CD14-positive monocyte (primary cell): ENCODE measurements around the gene ABCG5. TPM values are rescaled to one million over a fixed set of nuclear protein-coding genes. Genes with fewer than 3 reads are reported as not detected.

ENCODE experiments used
- DNase-seq, 3 donors: peaks; one replicate each; pipeline ENCODE4 v3.0.0-alpha.2; 2011 to 2022
- H2AFZ ChIP-seq: 2 replicates; pipeline ENCODE4 v1.6.0; 2012; ENCODE audit warnings: mild to moderate bottlenecking, low read depth, low read length, inconsistent platforms; ENCODE audit not compliant: insufficient read depth, poor library complexity, severe bottlenecking
- H3K27ac ChIP-seq, 2 donors: 1 replicate in 1 of 2; 2 replicates in 1 of 2; pipeline ENCODE4 v1.5.1; 2012 to 2013; ENCODE audit warnings: low read length in 2 of 2, control low read depth in 1 of 2, inconsistent platforms in 1 of 2, low read depth in 1 of 2, mild to moderate bottlenecking in 1 of 2
- H3K27me3 ChIP-seq, 2 donors: one replicate each; pipeline versions ENCODE4 v1.6.0 to v1.6.1; 2011 to 2013; ENCODE audit warnings: low read length in 2 of 2; ENCODE audit not compliant: control insufficient read depth in 2 of 2, insufficient read depth in 2 of 2
- H3K36me3 ChIP-seq, 2 donors: replicated peaks in 1 of 2; 1 replicate in 1 of 2; 2 replicates in 1 of 2; pipeline versions ENCODE4 v1.5.1 to v1.6.1; 2012 to 2013; ENCODE audit warnings: low read length in 2 of 2, control low read depth in 1 of 2, inconsistent platforms in 1 of 2, mild to moderate bottlenecking in 1 of 2; ENCODE audit not compliant: insufficient read depth in 2 of 2, control insufficient read depth in 1 of 2
- H3K4me1 ChIP-seq, 2 donors: 1 replicate in 1 of 2; 2 replicates in 1 of 2; pipeline versions ENCODE4 v1.5.1 to v1.6.1; 2012 to 2013; ENCODE audit warnings: low read length in 2 of 2, control low read depth in 1 of 2, inconsistent platforms in 1 of 2, mild to moderate bottlenecking in 1 of 2, moderate library complexity in 1 of 2; ENCODE audit not compliant: insufficient read depth in 2 of 2, control insufficient read depth in 1 of 2
- H3K4me2 ChIP-seq: replicated peaks from 2 replicates; pipeline ENCODE3; 2012; ENCODE audit warnings: low read length, moderate library complexity, mild to moderate bottlenecking; ENCODE audit not compliant: poor library complexity, severe bottlenecking; ENCODE audit errors: extremely low read depth
- H3K4me3 ChIP-seq, 3 experiments: fragments of 200-600 bp in 1 of 3; sonication (generic) in 1 of 3; replicated peaks in 1 of 3; 1 replicate in 2 of 3; 2 replicates in 1 of 3; pipeline ENCODE4 v1.5.1; 2011 to 2013; ENCODE audit warnings: low read length in 3 of 3, mild to moderate bottlenecking in 3 of 3, control low read depth in 2 of 3, low read depth in 2 of 3, inconsistent platforms in 1 of 3, moderate library complexity in 1 of 3
- H3K79me2 ChIP-seq: 2 replicates; pipeline ENCODE4 v1.6.0; 2012; ENCODE audit warnings: mild to moderate bottlenecking, control low read depth, inconsistent platforms, low read length, moderate library complexity; ENCODE audit not compliant: insufficient read depth
- H3K9ac ChIP-seq: 2 replicates; pipeline ENCODE4 v1.6.0; 2017; ENCODE audit warnings: low read length, mild to moderate bottlenecking; ENCODE audit not compliant: insufficient read depth, poor library complexity, severe bottlenecking
- H3K9me3 ChIP-seq, 2 donors: replicated peaks in 1 of 2; 1 replicate in 1 of 2; 2 replicates in 1 of 2; pipeline versions ENCODE4 v1.5.1 to v1.6.1; 2012 to 2013; ENCODE audit warnings: low read length in 2 of 2, control low read depth in 1 of 2; ENCODE audit not compliant: control insufficient read depth in 1 of 2, insufficient read depth in 1 of 2
- H4K20me1 ChIP-seq: 2 replicates; pipeline ENCODE4 v1.6.0; 2012; ENCODE audit warnings: mild to moderate bottlenecking, low read length, control low read depth, moderate library complexity; ENCODE audit not compliant: insufficient read depth
- H3K27ac Mint-ChIP-seq, 7 donors: one replicate each; pipeline ENCODE4 v1.8.0; 2020; ENCODE audit warnings: mild to moderate bottlenecking in 7 of 7, mixed read lengths in 7 of 7, moderate library complexity in 6 of 7, inconsistent platforms in 2 of 7
- H3K27me3 Mint-ChIP-seq, 3 donors: one replicate each; pipeline ENCODE4 v1.8.0; 2021 to 2022; ENCODE audit warnings: low read depth in 3 of 3, mild to moderate bottlenecking in 3 of 3, mixed read lengths in 3 of 3, moderate library complexity in 3 of 3, inconsistent platforms in 1 of 3
- H3K36me3 Mint-ChIP-seq, 2 donors: one replicate each; pipeline ENCODE4 v1.8.0; 2020; ENCODE audit warnings: mixed read lengths in 2 of 2, inconsistent platforms in 1 of 2, mild to moderate bottlenecking in 1 of 2
- H3K4me1 Mint-ChIP-seq: one replicate; pipeline ENCODE4 v1.8.0; 2020; ENCODE audit warnings: mild to moderate bottlenecking, mixed read lengths
- H3K4me3 Mint-ChIP-seq, 2 donors: one replicate each; pipeline ENCODE4 v1.8.0; 2020; ENCODE audit warnings: mild to moderate bottlenecking in 2 of 2, mixed read lengths in 2 of 2, moderate library complexity in 1 of 2
- H3K9me3 Mint-ChIP-seq, 7 donors: one replicate each; pipeline ENCODE4 v1.8.0; 2020 to 2022; ENCODE audit warnings: mixed read lengths in 7 of 7, mild to moderate bottlenecking in 6 of 7, moderate library complexity in 6 of 7, inconsistent platforms in 2 of 7
- WGBS: methylation state at CpG from one replicate; pipeline ENCODE4 v1.1.5; 2013; ENCODE audit warnings: missing lambda C conversion rate; ENCODE audit not compliant: insufficient coverage; 5-methylcytosine and 5-hydroxymethylcytosine counted together
- intact Hi-C, 2 donors: fragments of 100-400 bp; cut with micrococcal nuclease; formaldehyde crosslinking; loops; one replicate each; pipeline versions ENCODE4 v1.15.0 to v1.15.1; 2023
- polyA plus RNA-seq, 3 donors: library from polyadenylated mRNA; depleted of rRNA in 1 of 3; unstranded in 2 of 3; stranded (reverse) in 1 of 3; fragments of 300-500 nt in 2 of 3; fragments of >200 nt in 1 of 3; fragmentation: Illumina TruSeq in 2 of 3; gene quantifications; 1 replicate in 2 of 3; 2 replicates in 1 of 3; pipeline ENCODE4 v1.2.3, GENCODE V29; 2012 to 2021
- TF ChIP-seq, protein P1 (sequence below): fragments of 200-600 bp; IDR thresholded peaks from one replicate; pipeline ENCODE4 v1.8.0; 2022; ENCODE audit warnings: antibody characterized with exemption, mild to moderate bottlenecking

Gene ABCG5
- polyA plus RNA-seq, 3 donors = not detected

DNA sequence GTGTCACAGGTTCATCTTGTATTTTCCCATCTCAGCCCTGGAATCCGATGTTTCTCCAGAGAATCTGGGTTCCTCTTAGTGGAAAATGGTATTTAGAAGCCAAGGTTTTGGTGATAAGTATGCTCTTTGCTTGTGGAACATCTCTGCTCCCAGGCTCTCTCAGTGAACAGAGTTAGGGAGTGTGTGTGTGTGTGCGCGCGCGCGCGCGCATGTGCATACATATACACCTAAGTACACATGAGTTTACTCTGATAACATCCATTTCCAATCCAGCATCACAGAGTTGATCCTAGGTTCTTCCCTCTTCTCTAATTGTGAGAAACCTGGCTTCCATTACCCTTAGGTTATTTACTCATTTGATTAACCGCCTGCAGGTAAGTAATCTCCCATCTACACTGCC is 41.8 kb upstream of the ABCG5 start:
- WGBS = 100% methylated on average over 2 of the region's 9 CpGs
- TF ChIP-seq, protein P1, sequence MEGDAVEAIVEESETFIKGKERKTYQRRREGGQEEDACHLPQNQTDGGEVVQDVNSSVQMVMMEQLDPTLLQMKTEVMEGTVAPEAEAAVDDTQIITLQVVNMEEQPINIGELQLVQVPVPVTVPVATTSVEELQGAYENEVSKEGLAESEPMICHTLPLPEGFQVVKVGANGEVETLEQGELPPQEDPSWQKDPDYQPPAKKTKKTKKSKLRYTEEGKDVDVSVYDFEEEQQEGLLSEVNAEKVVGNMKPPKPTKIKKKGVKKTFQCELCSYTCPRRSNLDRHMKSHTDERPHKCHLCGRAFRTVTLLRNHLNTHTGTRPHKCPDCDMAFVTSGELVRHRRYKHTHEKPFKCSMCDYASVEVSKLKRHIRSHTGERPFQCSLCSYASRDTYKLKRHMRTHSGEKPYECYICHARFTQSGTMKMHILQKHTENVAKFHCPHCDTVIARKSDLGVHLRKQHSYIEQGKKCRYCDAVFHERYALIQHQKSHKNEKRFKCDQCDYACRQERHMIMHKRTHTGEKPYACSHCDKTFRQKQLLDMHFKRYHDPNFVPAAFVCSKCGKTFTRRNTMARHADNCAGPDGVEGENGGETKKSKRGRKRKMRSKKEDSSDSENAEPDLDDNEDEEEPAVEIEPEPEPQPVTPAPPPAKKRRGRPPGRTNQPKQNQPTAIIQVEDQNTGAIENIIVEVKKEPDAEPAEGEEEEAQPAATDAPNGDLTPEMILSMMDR = no peak

DNA sequence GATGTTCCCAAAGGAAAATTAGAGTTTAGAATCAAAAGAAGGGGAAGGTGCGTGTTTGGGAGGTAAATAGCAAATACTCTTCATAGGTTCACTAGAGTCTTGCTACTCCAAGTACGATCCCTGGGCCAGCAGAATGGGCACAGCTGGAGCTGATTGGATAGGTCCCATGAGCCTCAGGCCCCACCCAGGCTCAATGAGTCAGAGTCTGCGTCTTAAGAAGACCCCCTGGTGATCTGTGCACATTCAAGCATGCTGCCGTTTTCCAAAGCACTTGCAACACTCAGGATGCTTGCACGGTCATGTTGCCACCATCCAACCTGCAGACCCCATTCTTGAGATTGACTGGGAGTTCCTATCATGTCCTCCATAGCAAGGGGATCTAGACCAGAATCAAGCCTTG is 40.6 kb upstream of the ABCG5 start:
- Mint-ChIP-seq H3K27me3 (peaks cover 0 to 2% (median 2%) of the 10 kb centered on the region in 3 donors), H3K27ac (no peak overlapping the region)
- intact Hi-C loops = no loop called here

More for the DNA sequence above, 41.8 kb upstream of the ABCG5 start:
- Histone ChIP-seq H3K9ac (no peak overlapping the region), H2AFZ (no peak overlapping the region), H3K79me2 (no peaks in the 10 kb centered on the region), H3K4me1 (no peaks in the 10 kb centered on the region), H3K4me2 (no peak overlapping the region), H3K36me3 (no peaks in the 10 kb centered on the region), H4K20me1 (no peaks in the 10 kb centered on the region), H3K27me3 (no peaks in the 10 kb centered on the region), H3K27ac (no peak overlapping the region), H3K9me3 (no peaks in the 10 kb centered on the region), H3K4me3 (no peak overlapping the region)
- no peaks in the 10 kb centered on the region for H3K9me3 Mint-ChIP-seq
- intact Hi-C loops = no loop called here
- H3K27ac Mint-ChIP-seq = no peak overlapping the region
- no peaks in the 10 kb centered on the region for H3K36me3 Mint-ChIP-seq
- H3K4me1 Mint-ChIP-seq = peaks cover 2% of the 10 kb centered on the region
- H3K4me3 Mint-ChIP-seq = no peak overlapping the region
- DNase-seq = no peak
- peaks cover 0 to 2% (median 2%) of the 10 kb centered on the region in 3 donors for H3K27me3 Mint-ChIP-seq

More for the DNA sequence above, 40.6 kb upstream of the ABCG5 start:
- no peak overlapping the region for H3K27ac ChIP-seq
- H3K79me2 ChIP-seq = no peaks in the 10 kb centered on the region
- no peaks in the 10 kb centered on the region for H3K9me3 ChIP-seq
- no peaks in the 10 kb centered on the region for H3K36me3 ChIP-seq
- H2AFZ ChIP-seq = no peak overlapping the region
- WGBS = 81% methylated on average over 3 of the region's 5 CpGs
- Mint-ChIP-seq H3K36me3 (no peaks in the 10 kb centered on the region), H3K4me1 (peaks cover 2% of the 10 kb centered on the region), H3K4me3 (no peak overlapping the region), H3K9me3 (no peaks in the 10 kb centered on the region)
- H3K4me2 ChIP-seq = no peak overlapping the region
- no peaks in the 10 kb centered on the region for H3K4me1 ChIP-seq
- H3K4me3 ChIP-seq = no peak overlapping the region
- DNase-seq = no peak
- TF ChIP-seq, protein P1 = no peak
- H3K27me3 ChIP-seq = no peaks in the 10 kb centered on the region
- H4K20me1 ChIP-seq = no peaks in the 10 kb centered on the region
- H3K9ac ChIP-seq = no peak overlapping the region
